ENCODE data around the gene FAM174A.
"Not testable (repeated sequence)": the region's sequence is repeated elsewhere in the genome, so short reads cannot be mapped to it uniquely, and the experiment has no call there.

Gene FAM174A

DNA sequence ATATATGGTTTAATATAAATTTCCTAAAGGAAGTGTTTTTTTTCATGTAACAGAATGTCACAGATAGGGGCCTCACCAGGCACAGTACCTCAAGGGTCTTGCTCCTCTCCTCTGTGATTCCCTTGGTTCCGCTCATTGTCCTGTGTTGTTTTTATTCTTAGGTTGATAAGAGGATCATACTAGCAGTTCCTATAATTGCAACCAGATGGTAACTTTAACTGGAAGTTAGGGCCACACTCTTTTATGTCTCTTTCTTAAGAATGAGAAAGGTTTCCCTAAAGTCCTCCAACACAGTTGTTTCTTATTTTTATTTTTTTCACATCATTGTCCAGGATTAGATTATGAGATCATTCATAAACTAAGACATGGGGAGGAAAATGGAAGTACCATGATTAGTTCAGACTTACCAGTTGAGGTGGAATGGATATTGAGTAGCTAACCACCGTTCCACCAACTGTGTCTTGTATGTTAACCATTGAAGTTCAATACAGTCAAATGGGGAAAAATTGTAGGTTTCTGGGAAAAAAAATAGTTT lies 41.1 kb downstream of the FAM174A start:
- no peak for DNase-seq

DNA sequence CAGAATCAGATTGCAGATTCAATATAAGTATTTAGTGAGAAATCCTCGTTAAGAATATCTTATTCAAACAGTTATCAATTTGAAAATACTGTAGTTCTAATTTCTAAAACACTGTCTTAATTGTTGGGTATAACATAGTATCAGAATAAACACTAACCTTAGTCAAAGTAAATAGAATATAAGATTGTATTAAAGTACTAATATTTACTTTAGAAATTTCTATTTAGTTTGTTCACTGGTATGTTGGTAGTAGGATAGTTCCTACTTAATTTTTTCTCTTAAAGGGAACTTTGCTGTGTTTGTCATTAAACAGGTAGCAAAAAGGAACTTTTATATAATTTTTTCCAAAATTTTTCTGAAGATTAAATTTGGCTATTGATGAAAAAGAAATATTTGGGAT lies 42.3 kb downstream of the FAM174A start:
- DNase-seq: no peak

DNA sequence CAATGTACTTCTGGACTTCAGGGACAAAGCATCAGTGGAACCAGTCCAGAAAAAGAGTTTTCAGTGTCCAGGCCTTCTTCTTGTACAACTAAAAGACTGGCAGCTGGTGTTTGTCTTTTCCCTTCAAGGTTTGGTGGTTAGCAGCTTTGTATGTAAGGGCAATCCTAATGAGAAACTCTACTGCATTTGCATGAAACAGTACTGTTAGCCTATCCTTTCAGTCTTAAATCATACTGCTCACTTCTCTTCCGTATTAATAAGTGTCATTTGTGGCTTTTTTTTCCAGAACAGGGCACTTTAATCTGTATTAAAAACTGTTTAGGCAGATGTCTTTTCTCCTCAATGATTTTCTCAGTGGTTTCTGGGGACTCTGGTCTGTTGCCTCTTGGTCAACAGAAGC lies 48.9 kb downstream of the FAM174A start:
- DNase-seq: no peak

DNA sequence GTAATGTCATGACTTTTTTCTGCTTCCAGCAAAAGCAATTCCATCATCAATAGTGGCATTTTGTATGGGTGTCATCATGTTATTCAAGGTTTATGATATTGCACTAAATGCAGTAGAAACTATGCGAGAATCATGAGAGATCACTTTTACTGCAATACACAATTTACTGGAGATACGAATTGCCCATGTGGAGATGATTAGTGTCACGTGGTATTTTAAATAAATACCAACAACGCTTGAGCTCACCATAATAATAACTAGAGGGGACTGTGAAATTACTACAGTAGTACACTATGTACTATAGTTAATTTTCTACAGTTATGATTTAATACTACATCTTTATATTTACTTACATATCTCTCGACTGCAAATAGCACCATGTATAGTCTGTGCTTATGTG lies 49.7 kb downstream of the FAM174A start:
- no peak for DNase-seq

DNA sequence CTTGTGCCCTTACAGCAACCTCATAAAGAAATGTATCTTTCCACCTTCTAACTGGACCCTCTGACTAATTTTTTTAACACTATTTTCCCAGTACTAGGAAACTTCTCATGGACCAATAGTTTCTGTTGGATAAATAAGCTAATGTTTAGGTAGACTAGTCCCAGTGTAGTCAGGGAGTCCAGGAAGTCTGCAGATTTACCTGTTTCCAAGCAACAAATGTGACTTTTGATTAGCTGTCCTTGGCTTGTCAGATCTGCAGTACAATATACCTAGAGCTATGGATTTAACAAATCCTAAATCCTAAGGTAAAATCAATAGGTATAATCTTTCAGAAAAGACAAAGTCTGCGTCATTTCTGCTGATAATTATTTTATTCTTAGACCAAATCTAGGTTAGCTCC lies 55.7 kb downstream of the FAM174A start:
- DNase-seq: no peak

DNA sequence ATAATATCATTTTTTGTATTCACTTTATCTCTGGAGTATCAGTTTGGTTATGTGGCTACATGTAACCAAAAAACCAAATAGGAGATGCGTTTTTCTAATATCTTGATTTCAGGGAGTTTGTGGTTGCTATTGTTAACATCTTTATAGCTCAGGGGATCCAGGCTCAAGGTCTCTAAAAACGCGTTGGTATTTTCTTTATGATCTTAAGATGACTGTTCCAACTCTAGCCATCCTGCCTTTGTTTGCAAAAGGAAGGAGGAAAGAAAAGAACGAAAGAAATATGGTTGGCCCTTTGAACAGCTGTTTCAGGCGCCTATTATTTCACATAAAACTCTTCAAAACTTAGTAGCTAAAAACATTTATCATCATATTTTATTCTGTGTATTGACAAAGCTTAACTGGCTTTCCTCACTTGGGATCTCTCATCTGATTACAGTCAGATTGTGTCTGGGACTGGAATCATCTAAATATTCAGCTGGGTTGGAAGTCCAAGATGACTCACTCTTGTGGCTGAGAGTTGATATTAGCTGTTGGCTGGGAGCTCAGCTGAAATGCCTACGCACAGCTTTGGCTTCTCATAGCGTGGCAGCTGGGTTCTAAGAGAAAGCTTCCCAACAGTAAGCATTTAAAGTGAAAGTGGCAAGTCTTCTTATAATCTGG lies 60.1 kb downstream of the FAM174A start:
- no peak for DNase-seq

DNA sequence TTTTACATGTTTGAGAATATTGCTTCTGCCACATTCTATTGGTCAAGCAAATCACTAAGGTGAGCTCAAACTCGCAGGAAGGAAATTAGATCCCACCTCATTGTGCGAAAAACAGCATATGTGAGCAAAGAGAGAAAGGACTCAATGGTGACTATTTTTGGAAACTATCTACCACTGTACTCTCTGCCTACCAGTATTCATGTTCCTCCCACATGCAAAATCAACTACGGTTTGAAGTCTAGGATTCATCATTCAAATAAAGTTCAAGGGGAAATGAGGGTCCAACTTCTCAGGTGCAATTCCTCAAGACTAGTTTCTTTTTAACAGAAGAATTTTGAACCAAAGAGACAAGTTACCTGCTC lies 60.6 kb downstream of the FAM174A start:
- DNase-seq: no peak

DNA sequence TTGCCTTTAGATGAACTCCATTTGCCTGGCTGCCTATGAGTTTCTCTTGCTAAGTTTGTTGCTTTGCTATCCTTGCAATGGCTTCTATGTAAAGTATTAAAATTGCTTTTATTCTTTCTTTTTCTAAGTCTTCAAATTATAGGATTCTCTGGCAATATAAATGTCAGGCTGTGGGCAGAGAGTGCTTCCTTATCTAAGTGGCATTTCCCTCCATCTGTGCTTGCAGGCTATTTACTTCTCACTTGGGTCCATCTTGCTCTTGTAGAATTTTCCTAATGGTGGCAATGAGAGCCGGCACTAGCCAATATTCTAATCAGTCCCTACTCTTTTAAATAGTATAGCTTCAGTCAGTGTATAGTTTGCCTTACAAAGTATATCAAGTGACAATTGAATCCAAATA lies 63.3 kb downstream of the FAM174A start:
- DNase-seq: no peak

DNA sequence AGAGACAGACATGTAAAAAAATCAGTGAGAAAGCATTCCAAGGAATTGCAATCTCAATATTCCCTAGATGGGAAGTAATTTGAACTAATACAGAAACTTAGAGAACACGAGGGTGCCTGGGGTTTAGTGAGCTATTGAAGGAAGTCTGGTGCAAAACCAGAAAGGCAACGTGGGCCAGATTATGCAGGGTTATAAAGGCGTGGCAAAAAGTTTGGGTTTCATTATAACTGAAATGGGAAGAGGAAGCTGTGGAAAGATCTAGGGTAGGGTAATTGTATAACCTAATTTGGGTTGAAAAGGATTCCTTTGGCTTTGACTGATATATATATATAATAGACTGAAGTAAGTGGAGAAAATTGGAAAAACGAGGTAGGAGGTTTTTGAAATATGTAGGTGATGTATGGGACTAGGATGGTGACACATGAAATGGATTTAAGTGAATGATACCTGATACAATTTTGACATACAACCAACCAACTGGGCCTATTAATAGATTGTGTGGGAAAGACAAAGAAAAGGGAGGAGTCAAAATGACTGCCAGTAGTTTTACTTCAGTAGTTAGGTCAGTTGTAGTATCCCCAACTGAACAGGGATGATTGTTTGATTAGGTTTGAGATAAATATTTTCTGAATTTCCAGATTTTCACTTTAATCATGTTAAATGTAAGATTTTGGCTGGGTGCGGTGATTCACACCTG lies 65.3 kb downstream of the FAM174A start:
- DNase-seq: no peak

DNA sequence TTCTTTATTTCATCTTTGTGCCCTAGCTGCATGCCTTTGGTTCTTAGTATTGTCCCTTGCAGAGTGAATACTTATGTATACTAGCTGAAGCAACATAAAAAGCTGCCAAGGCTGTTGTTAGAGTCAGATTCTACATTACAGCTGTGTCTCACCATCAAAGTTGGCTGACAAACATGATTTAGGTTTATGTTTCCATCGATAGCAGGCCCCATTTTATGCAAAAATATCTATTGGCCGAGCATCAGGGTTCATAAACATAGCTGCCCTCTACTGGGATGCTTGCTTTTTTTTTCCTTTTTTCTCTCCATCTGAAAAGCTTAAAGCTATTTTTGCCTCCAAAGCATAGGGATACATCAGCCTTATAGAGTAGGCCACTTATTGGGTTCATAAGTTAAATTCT lies 68.0 kb downstream of the FAM174A start:
- DNase-seq: no peak

DNA sequence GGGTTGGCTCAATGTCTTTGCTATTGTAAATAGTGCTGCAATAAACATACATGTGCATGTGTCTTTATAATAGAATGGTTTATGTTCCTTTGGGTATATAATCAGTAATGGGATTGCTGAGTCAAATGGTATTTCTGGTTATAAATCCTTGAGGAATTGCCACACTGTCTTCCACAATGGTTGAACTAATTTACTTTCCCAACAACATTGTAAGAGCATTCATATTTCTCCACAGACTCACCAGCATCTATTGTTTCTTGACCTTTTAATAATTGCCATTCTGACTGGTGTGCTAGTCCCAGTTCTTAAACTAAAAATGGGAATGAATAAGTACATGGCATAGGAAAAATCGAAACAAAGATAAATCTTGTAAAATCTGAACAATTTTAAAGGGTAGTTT lies 68.8 kb downstream of the FAM174A start:
- not testable (repeated sequence) for DNase-seq

DNA sequence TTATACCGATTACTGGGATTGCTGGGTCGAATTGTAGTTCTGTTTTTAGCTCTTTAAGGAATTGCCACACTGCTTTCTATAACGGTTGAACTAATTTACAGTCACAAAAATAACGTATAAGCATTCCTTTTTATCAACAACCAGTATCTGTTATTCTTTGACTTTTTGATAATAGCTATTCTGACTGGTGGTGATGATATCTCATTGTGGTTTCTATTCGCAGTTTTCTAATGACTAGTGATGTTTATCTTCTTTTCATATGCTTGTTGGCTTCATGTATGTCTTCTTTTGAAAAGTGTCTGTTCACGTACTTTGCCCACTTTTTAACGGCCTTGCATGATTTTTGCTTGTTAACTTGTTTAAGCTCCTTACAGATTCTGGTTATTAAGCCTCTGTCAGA lies 74.4 kb downstream of the FAM174A start:
- DNase-seq: no peak

DNA sequence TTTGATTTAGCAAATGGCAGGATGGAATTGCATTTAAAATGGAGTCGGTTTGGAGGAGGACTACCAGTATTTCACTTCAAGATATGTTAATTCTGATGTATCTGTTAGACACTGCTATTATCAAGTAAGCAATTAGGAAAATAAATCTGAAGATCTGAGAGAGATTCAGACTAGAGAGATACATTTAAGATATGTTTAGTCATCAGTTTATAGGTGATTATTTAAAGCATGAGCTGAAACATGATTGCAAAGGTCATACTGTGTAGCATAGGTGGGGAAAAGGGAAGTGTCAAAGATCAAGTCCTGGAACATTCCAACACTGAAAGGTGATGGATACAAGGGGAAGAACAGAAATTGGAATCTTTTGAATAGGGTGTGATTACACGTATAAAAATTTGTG lies 79.1 kb downstream of the FAM174A start:
- no peak for DNase-seq

DNA sequence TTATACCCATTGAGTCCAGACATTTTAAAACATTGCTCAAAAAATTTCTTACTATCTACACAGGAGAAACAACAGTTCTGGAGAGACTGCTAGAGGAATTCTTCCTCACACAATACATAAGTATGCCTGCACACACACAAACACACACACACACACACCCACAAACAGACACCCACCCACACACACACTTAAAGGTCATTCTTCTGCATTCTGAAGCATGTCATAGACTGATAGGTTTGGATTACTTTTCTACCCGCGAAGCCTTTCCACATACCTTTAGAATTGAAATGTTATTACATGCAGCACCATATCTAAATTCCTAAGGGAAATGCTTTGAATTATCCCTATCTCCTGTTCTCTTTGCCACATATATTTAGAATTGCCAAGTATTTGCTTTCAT lies 80.2 kb downstream of the FAM174A start:
- no peak for DNase-seq

DNA sequence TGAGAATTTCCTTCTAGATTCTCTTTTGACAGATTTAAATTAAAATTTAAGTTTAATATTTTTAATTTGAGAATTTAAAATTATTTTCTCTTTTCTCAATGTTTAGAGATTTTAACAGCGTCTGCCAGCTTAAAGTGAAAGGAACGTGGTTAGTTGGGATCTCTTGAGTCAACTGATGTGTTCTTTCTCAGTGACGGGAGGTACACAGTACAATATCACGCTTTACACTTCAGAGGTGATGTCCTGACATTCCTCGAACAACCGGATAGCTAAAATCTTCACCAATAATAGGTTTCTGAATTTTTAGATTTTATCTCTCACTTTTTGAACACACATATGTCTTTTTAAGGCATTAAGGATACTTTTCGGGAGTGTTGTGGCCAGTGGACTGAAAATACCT lies 81.1 kb downstream of the FAM174A start:
- no peak for DNase-seq

DNA sequence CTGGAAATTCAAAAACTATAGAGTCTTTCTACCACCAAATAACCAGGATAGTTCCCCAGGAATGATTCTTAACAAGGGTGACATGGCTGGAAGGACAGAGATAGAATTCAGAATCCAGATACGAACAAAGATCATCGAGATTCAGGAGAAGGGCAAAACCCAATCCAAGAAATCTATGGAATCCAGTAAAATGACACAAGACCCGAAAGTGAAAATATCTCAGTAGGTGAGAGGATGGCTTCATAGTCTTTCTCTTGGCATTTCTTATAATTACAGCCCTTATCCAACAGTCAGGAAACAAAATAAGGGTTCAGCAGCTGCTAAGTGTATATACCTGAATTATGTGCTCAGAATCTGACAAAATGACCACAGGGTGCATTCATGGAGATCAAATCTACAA lies 81.8 kb downstream of the FAM174A start:
- DNase-seq: no peak

DNA sequence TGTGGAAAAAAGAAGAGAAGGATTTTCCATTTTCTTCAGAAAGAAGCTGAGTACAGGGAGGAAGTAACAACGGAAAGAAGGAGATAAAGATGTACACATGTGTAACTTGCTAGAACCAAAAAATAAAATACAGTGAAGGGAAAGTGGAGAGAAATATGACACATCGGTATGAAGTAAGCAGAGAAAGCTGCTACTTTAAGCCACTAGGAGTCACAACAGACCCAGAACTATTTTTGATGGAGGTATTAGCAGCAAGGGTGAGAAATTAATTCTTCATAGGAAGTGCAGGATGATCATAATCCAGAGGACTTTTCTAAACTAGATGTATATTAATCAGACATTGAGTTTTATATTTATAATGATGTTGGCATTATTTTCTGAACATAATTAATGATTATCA lies 88.5 kb downstream of the FAM174A start:
- no peak for DNase-seq

DNA sequence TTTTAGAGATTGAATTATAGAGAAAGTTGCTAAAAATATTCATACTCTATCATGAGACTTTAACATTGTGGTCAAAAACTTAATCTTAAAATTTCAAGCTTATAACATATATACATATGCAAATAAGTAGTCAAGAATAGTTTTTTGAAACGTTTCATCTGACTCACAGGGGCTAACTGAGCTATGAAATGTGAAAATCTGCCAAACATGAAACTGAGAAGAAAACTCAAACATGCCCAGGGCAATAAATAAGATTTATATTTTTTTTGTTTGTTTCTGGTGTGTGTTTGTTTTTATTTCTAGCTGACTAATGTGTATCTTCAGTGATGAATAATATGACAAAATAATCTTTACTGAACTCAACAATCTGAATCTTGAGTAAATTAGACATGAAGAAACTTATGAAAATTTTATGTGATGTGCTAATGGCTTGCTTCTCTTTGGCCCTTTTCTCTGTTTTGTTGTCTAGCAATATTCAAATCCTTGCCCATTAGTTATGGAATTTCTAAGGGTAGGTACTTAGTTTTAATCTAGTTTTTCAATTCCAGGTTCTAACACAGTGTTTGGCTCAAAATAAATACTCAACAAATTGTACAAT lies 99.9 kb downstream of the FAM174A start:
- no peak for DNase-seq
